OCI-LY1 (cell line): Measurements from ENCODE around the gene FAM184A.
"Not testable (repeated sequence)": the region's sequence is repeated elsewhere in the genome, so short reads cannot be mapped to it uniquely, and the experiment has no call there.

Source experiments
- H2AFZ ChIP-seq: fragments of 200-600 bp; sonication (generic), shearing (Covaris generic); 2 replicates; pipeline ENCODE4 v1.6.0; 2014; ENCODE audit warnings: antibody characterized with exemption, mild to moderate bottlenecking, low read length
- H3F3A ChIP-seq: fragments of 200-600 bp; sonication (generic), shearing (Covaris generic); 2 replicates; pipeline ENCODE4 v1.6.0; 2014; ENCODE audit warnings: mild to moderate bottlenecking, antibody characterized with exemption, low read length, moderate library complexity; ENCODE audit not compliant: insufficient read depth
- H3K27ac ChIP-seq: fragments of 200-600 bp; sonication (generic); 2 replicates; pipeline ENCODE4 v1.5.1; 2014; ENCODE audit warnings: low read length, mixed run types, mild to moderate bottlenecking, low read depth; ENCODE audit not compliant: poor library complexity, severe bottlenecking
- H3K27me3 ChIP-seq: fragments of 200-600 bp; sonication (generic); 2 replicates; pipeline ENCODE4 v1.6.0; 2014; ENCODE audit warnings: antibody characterized with exemption, mild to moderate bottlenecking, low read length, moderate library complexity; ENCODE audit not compliant: insufficient read depth
- H3K36me3 ChIP-seq: fragments of 200-600 bp; sonication (generic); 2 replicates; pipeline ENCODE4 v1.6.1; 2014; ENCODE audit warnings: mild to moderate bottlenecking, antibody characterized with exemption, low read length, moderate library complexity, mixed read lengths; ENCODE audit not compliant: insufficient read depth
- H3K4me1 ChIP-seq: fragments of 200-600 bp; sonication (generic); 2 replicates; pipeline ENCODE4 v1.5.1; 2014; ENCODE audit warnings: mild to moderate bottlenecking, low read length, moderate library complexity; ENCODE audit not compliant: insufficient read depth, severe bottlenecking
- H3K4me2 ChIP-seq: fragments of 200-600 bp; sonication (generic), shearing (Covaris generic); 2 replicates; pipeline ENCODE4 v1.6.1; 2014; ENCODE audit warnings: low read length
- H3K4me3 ChIP-seq: fragments of 200-600 bp; sonication (generic); 2 replicates; pipeline ENCODE4 v1.5.1; 2014; ENCODE audit warnings: low read length, low read depth, mild to moderate bottlenecking, mixed read lengths; ENCODE audit not compliant: poor library complexity, severe bottlenecking
- H3K79me2 ChIP-seq: fragments of 200-600 bp; shearing (Covaris generic); 2 replicates; pipeline ENCODE4 v1.6.1; 2016; ENCODE audit warnings: mixed run types, low read length, mixed read lengths; ENCODE audit not compliant: insufficient read depth
- H3K9ac ChIP-seq: fragments of 200-600 bp; sonication (generic), shearing (Covaris generic); 2 replicates; pipeline ENCODE4 v1.6.1; 2014; ENCODE audit warnings: mild to moderate bottlenecking, low read length, mixed read lengths
- H3K9me2 ChIP-seq: fragments of 200-600 bp; sonication (generic), shearing (Covaris generic); 2 replicates; pipeline ENCODE4 v1.6.1; 2014; ENCODE audit warnings: low read depth, mild to moderate bottlenecking, low read length, mixed read lengths
- H3K9me3 ChIP-seq: fragments of 200-600 bp; shearing (Covaris generic); 2 replicates; pipeline ENCODE4 v1.6.1; 2014; ENCODE audit warnings: low read length, mixed read lengths
- H4K20me1 ChIP-seq: fragments of 200-600 bp; sonication (generic), shearing (Covaris generic); 2 replicates; pipeline ENCODE4 v1.6.0; 2016; ENCODE audit warnings: mild to moderate bottlenecking, low read length; ENCODE audit not compliant: insufficient read depth
- EZH2 ChIP-seq: fragments of 200-600 bp; sonication (generic), shearing (Covaris generic); IDR thresholded peaks from 2 replicates; pipeline ENCODE4 v1.8.0; 2017; ENCODE audit warnings: borderline replicate concordance, mixed run types, mild to moderate bottlenecking, antibody characterized with exemption, low read length, moderate library complexity, mixed read lengths
- TF ChIP-seq, protein P1 (sequence below): fragments of 200-600 bp; sonication (generic), shearing (Covaris generic); IDR thresholded peaks from 2 replicates; pipeline ENCODE4 v1.5.1; 2017; ENCODE audit warnings: mild to moderate bottlenecking, antibody characterized with exemption, low read length, moderate library complexity, mixed read lengths

FAM184A gene

DNA sequence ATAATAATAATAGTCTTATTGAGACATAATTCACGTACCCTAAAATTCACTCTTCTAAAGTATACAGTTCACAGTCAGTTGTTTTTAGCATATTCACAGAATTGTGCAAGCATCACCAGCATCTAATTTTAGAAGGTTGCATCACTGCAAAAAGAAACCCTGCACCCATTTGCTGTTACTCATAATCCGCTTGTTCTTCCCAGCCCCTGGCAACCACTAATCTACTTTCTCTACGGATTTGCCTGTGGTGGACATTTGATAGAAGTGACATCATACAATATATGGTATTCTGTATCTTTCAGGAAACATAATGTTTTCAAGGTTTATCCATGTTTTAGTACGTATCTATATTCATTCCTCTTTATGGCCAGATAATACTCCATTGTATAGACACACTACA lies 41.5 kb upstream of the FAM184A start:
- Histone ChIP-seq H3F3A (no peaks in the 10 kb centered on the region), H3K4me1 (no peaks in the 10 kb centered on the region), H3K79me2 (no peaks in the 10 kb centered on the region), H3K9me2 (no peaks in the 10 kb centered on the region), H3K27ac (no peak overlapping the region), H4K20me1 (no peaks in the 10 kb centered on the region), H3K9me3 (no peaks in the 10 kb centered on the region), H3K36me3 (no peaks in the 10 kb centered on the region), H3K9ac (no peak overlapping the region), H3K4me3 (no peak overlapping the region), H2AFZ (no peak overlapping the region), H3K4me2 (no peak overlapping the region), H3K27me3 (peaks cover 3% of the 10 kb centered on the region; the same call in 1 of the 2 replicates)
- TF ChIP-seq EZH2: no peak
- TF ChIP-seq, protein P1, sequence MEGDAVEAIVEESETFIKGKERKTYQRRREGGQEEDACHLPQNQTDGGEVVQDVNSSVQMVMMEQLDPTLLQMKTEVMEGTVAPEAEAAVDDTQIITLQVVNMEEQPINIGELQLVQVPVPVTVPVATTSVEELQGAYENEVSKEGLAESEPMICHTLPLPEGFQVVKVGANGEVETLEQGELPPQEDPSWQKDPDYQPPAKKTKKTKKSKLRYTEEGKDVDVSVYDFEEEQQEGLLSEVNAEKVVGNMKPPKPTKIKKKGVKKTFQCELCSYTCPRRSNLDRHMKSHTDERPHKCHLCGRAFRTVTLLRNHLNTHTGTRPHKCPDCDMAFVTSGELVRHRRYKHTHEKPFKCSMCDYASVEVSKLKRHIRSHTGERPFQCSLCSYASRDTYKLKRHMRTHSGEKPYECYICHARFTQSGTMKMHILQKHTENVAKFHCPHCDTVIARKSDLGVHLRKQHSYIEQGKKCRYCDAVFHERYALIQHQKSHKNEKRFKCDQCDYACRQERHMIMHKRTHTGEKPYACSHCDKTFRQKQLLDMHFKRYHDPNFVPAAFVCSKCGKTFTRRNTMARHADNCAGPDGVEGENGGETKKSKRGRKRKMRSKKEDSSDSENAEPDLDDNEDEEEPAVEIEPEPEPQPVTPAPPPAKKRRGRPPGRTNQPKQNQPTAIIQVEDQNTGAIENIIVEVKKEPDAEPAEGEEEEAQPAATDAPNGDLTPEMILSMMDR: no peak

GRCh38 chr6:119119062-119119461 lies 40.6 kb upstream of the FAM184A start:
- H3K36me3 ChIP-seq, H2AFZ ChIP-seq, H3K9me2 ChIP-seq, H4K20me1 ChIP-seq, H3K4me1 ChIP-seq, H3K27me3 ChIP-seq, H3K27ac ChIP-seq, H3K4me2 ChIP-seq, H3F3A ChIP-seq, H3K4me3 ChIP-seq, H3K9ac ChIP-seq, H3K79me2 ChIP-seq, H3K9me3 ChIP-seq: not testable (repeated sequence)

GRCh38 chr6:119116712-119117281 lies 38.3 kb upstream of the FAM184A start:
- H3K79me2 ChIP-seq: no peaks in the 10 kb centered on the region
- no peaks in the 10 kb centered on the region for H3F3A ChIP-seq
- no peak for TF ChIP-seq EZH2
- TF ChIP-seq, protein P1: peak; percentile 35; the same call in 1 of the 2 replicates
- H3K36me3 ChIP-seq: no peaks in the 10 kb centered on the region
- H3K9me2 ChIP-seq: no peaks in the 10 kb centered on the region
- H2AFZ ChIP-seq: no peak overlapping the region
- H3K4me3 ChIP-seq: no peak overlapping the region
- H3K27me3 ChIP-seq: peaks cover 3% of the 10 kb centered on the region; the same call in 1 of the 2 replicates
- H3K4me2 ChIP-seq: no peak overlapping the region
- H3K4me1 ChIP-seq: no peaks in the 10 kb centered on the region
- H4K20me1 ChIP-seq: no peaks in the 10 kb centered on the region
- H3K27ac ChIP-seq: no peak overlapping the region
- no peaks in the 10 kb centered on the region for H3K9me3 ChIP-seq
- no peak overlapping the region for H3K9ac ChIP-seq

DNA sequence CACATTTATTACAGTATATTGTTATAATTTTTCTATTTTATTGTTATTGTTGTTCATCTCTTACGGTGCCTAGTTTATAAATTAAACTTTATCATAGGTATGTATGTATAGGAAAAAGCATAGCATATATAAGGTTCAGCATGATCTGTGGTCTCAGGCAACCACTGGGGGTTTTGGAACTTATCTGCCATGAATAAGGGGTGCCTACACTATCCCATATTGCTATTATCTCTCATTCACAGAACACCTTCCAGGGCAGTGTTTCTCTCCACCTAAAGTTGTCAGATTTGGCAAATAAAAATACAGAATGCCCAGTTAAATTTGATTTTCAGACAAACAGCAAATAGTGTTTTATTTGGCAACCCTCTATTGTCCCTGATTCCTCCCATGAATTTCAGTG lies 35.5 kb upstream of the FAM184A start:
- Histone ChIP-seq H3K36me3 (no peaks in the 10 kb centered on the region), H3K9me3 (no peaks in the 10 kb centered on the region), H3K9ac (no peak overlapping the region), H3K4me3 (no peak overlapping the region), H4K20me1 (no peaks in the 10 kb centered on the region), H3K27ac (no peak overlapping the region), H3F3A (no peaks in the 10 kb centered on the region), H3K27me3 (peaks cover 3% of the 10 kb centered on the region; the same call in 1 of the 2 replicates), H3K79me2 (no peaks in the 10 kb centered on the region), H2AFZ (no peak overlapping the region), H3K9me2 (no peaks in the 10 kb centered on the region), H3K4me1 (peaks cover 8% of the 10 kb centered on the region), H3K4me2 (no peak overlapping the region)
- no peak for TF ChIP-seq EZH2
- TF ChIP-seq, protein P1: no peak
